GM23338 (cell line): ENCODE results near the gene HAP1. TPM values are rescaled to one million over a fixed set of nuclear protein-coding genes. Genes with fewer than 3 reads are reported as not detected.
"Not testable (repeated sequence)": the region's sequence is repeated elsewhere in the genome, so short reads cannot be mapped to it uniquely, and the experiment has no call there.

Source experiments
- ATAC-seq: fragments of 200-7000 bp; cut with Tn5 transposase; 3 replicates; pipeline ENCODE4 v1.9.1; 2020
- DNase-seq: peaks from one replicate; pipeline ENCODE4 v3.0.0-alpha.2; 2015; ENCODE audit warnings: low spot score
- H2AFZ ChIP-seq: fragments of 200-600 bp; sonication (generic); 2 replicates; pipeline ENCODE4 v1.8.0; 2016; ENCODE audit warnings: antibody characterized with exemption, mild to moderate bottlenecking, moderate library complexity
- H3F3A ChIP-seq: fragments of 200-600 bp; sonication (generic); replicated peaks from 2 replicates; pipeline ENCODE4 v1.8.0; 2017; ENCODE audit warnings: antibody characterized with exemption, mixed run types, low read depth
- H3K27ac ChIP-seq: fragments of 200-600 bp; sonication (generic); 2 replicates; pipeline ENCODE4 v1.6.1; 2016; ENCODE audit warnings: low read depth
- H3K27me3 ChIP-seq: fragments of 200-600 bp; sonication (generic); 2 replicates; pipeline ENCODE4 v1.8.0; 2016; ENCODE audit warnings: mild to moderate bottlenecking, mixed run types, moderate library complexity; ENCODE audit not compliant: insufficient read depth
- H3K36me3 ChIP-seq: fragments of 200-600 bp; sonication (generic); 2 replicates; pipeline ENCODE4 v1.8.0; 2016; ENCODE audit warnings: mild to moderate bottlenecking; ENCODE audit not compliant: insufficient read depth
- H3K4me1 ChIP-seq: fragments of 200-600 bp; sonication (generic); 2 replicates; pipeline ENCODE4 v1.8.0; 2016; ENCODE audit warnings: mild to moderate bottlenecking, moderate library complexity; ENCODE audit not compliant: insufficient read depth
- H3K4me2 ChIP-seq: fragments of 200-600 bp; sonication (generic); 2 replicates; pipeline ENCODE4 v1.7.1; 2017; ENCODE audit warnings: mixed run types
- H3K4me3 ChIP-seq: fragments of 200-600 bp; sonication (generic); 2 replicates; pipeline ENCODE4 v1.6.1; 2016; ENCODE audit warnings: mixed run types
- H3K79me2 ChIP-seq: fragments of 200-600 bp; sonication (generic); replicated peaks from 2 replicates; pipeline ENCODE4 v1.8.0; 2017; ENCODE audit warnings: mild to moderate bottlenecking; ENCODE audit not compliant: insufficient read depth
- H3K9me2 ChIP-seq: fragments of 200-600 bp; sonication (generic); 2 replicates; pipeline ENCODE4 v1.8.0; 2017; ENCODE audit not compliant: insufficient read depth
- H4K20me1 ChIP-seq: fragments of 200-600 bp; sonication (generic); replicated peaks from 2 replicates; pipeline ENCODE4 v1.8.0; 2017; ENCODE audit warnings: mild to moderate bottlenecking; ENCODE audit not compliant: insufficient read depth
- H3K27ac Mint-ChIP-seq: 2 replicates; pipeline ENCODE4 v1.8.0; 2020; ENCODE audit warnings: inconsistent platforms, mild to moderate bottlenecking, moderate library complexity, mixed read lengths
- H3K27me3 Mint-ChIP-seq: 3 replicates; pipeline ENCODE4 v1.8.0; 2022; ENCODE audit warnings: low read depth, mild to moderate bottlenecking, moderate library complexity, mixed read lengths, inconsistent platforms; ENCODE audit not compliant: insufficient read depth, poor library complexity
- H3K36me3 Mint-ChIP-seq: 3 replicates; pipeline ENCODE4 v1.8.0; 2021; ENCODE audit warnings: low read depth, mild to moderate bottlenecking, inconsistent platforms, moderate library complexity, mixed read lengths
- H3K4me1 Mint-ChIP-seq: 3 replicates; pipeline ENCODE4 v1.8.0; 2020; ENCODE audit warnings: mild to moderate bottlenecking, inconsistent platforms, mixed read lengths
- H3K4me3 Mint-ChIP-seq: 3 replicates; pipeline ENCODE4 v1.8.0; 2021; ENCODE audit warnings: moderate library complexity, mild to moderate bottlenecking, inconsistent platforms, mixed read lengths
- H3K9me3 Mint-ChIP-seq: 3 replicates; pipeline ENCODE4 v1.8.0; 2020; ENCODE audit warnings: moderate library complexity, mild to moderate bottlenecking, inconsistent platforms, mixed read lengths
- CREB1 ChIP-seq: fragments of 250-450 bp; sonication (Bioruptor Pico); IDR thresholded peaks from 2 replicates; pipeline ENCODE4 v1.5.0; 2020; ENCODE audit warnings: low read depth, mild to moderate bottlenecking, moderate library complexity
- EZH2 ChIP-seq: fragments of 200-600 bp; sonication (generic); IDR thresholded peaks from one replicate; pipeline ENCODE4 v1.8.0; 2017; ENCODE audit warnings: antibody characterized with exemption, mild to moderate bottlenecking, low read depth; ENCODE audit not compliant: unreplicated experiment
- JUNB ChIP-seq: IDR thresholded peaks from one replicate; pipeline ENCODE4 v1.6.1; 2016; ENCODE audit warnings: antibody characterized with exemption; ENCODE audit not compliant: unreplicated experiment
- NANOG ChIP-seq: IDR thresholded peaks from 2 replicates; pipeline ENCODE4 v1.6.1; 2016; ENCODE audit warnings: antibody characterized with exemption, borderline replicate concordance
- POLR2AphosphoS5 ChIP-seq: IDR thresholded peaks from 2 replicates; pipeline ENCODE4 v1.6.1; 2016; ENCODE audit warnings: antibody characterized with exemption, low read depth
- STAT1 ChIP-seq: IDR thresholded peaks from one replicate; pipeline ENCODE4 v1.6.1; 2016; ENCODE audit warnings: antibody characterized with exemption; ENCODE audit not compliant: unreplicated experiment
- ZNF114 ChIP-seq: fragments of 250-450 bp; sonication (Bioruptor Pico); IDR thresholded peaks from 2 replicates; pipeline ENCODE4 v1.5.0; 2020; ENCODE audit warnings: mild to moderate bottlenecking, moderate library complexity
- ZNF331 ChIP-seq: fragments of 250-450 bp; sonication (Bioruptor Pico); IDR thresholded peaks from 2 replicates; pipeline ENCODE4 v1.5.0; 2020; ENCODE audit warnings: low read depth, mild to moderate bottlenecking, moderate library complexity
- polyA plus RNA-seq: library from polyadenylated mRNA; unstranded; fragments of >200 nt; fragmentation: Nextera tagmentation; extraction: Ambion mirVana; gene quantifications from 2 replicates; pipeline ENCODE4 v1.2.1, GENCODE V29; 2016
- total RNA-seq: library from RNA; depleted of rRNA; stranded (reverse); fragments of >200 nt; shearing (Covaris generic); gene quantifications from 2 replicates; pipeline ENCODE4 v1.2.3, GENCODE V29; 2014
- TF ChIP-seq, protein P1 (sequence below), 2 experiments: fragments of 200-600 bp in 1 of 2; sonication (generic) in 1 of 2; conservative IDR thresholded peaks; 2 replicates each; pipeline versions ENCODE4 v1.5.1 to v1.6.1; 2016 to 2017; ENCODE audit warnings: antibody characterized with exemption in 2 of 2, low read depth in 2 of 2, mild to moderate bottlenecking in 2 of 2, moderate library complexity in 1 of 2
- TF ChIP-seq, protein P2 (sequence below): IDR thresholded peaks from 2 replicates; pipeline ENCODE4 v1.6.1; 2016; ENCODE audit warnings: antibody characterized with exemption

Gene HAP1
- total and polyA plus RNA-seq, 2 experiments from 2014 or later, result 1.6 to 2.2 TPM

DNA sequence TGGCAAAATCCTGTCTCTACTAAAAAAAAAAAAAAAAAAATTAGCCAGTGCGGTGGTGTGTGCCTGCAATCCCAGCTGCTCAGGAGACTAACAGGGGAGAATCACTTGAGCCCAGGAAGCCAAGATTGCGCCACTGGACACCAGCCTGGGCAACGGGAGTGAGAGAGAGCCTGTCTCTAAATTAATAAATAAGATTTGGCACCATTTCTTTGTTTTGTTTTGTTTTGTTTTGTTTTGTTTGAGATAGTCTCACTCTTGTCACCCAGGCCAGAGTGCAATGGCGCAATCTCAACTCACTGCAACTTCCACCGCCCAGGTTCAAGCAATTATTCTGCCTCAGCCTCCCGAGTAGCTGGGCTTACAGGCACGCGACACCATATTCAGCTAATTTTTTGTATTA is 31.7 kb downstream of the HAP1 start:
- no peak overlapping the region for H3K4me3 Mint-ChIP-seq
- no peak overlapping the region for H3K27ac Mint-ChIP-seq
- H3K36me3 Mint-ChIP-seq, result no peaks in the 10 kb centered on the region; the same call in 2 of the 3 replicates
- no peaks in the 10 kb centered on the region for H3K9me2 ChIP-seq
- peaks cover 29% of the 10 kb centered on the region for H3K27me3 Mint-ChIP-seq
- ATAC-seq, result no peak
- H3K79me2 ChIP-seq, result no peaks in the 10 kb centered on the region
- no peak overlapping the region for H3K4me3 ChIP-seq
- no peak for DNase-seq
- peaks cover 21% of the 10 kb centered on the region for H3K4me1 Mint-ChIP-seq
- H3K27ac ChIP-seq, result no peak overlapping the region
- no peak overlapping the region for H3K4me2 ChIP-seq
- peaks cover 45% of the 10 kb centered on the region for H3K27me3 ChIP-seq
- no peaks in the 10 kb centered on the region for H3K36me3 ChIP-seq
- H4K20me1 ChIP-seq, result no peaks in the 10 kb centered on the region; the same call in none of the 2 replicates
- H2AFZ ChIP-seq, result no peak overlapping the region
- H3K4me1 ChIP-seq, result peaks cover 15% of the 10 kb centered on the region
- TF ChIP-seq ZNF331 (no peak), JUNB (no peak), POLR2AphosphoS5 (no peak), EZH2 (no peak), ZNF114 (no peak), NANOG (no peak)
- peaks cover 4% of the 10 kb centered on the region for H3K9me3 Mint-ChIP-seq
- peaks cover 9% of the 10 kb centered on the region; the same call in 1 of the 2 replicates for H3F3A ChIP-seq

GRCh38 chr17:41700843-41701242 is 33.6 kb downstream of the HAP1 start:
- H3K9me2 ChIP-seq, H4K20me1 ChIP-seq, H2AFZ ChIP-seq, H3K36me3 ChIP-seq, H3K36me3 Mint-ChIP-seq, ATAC-seq, H3K4me3 ChIP-seq, H3K4me3 Mint-ChIP-seq, H3K4me2 ChIP-seq, DNase-seq, H3K9me3 Mint-ChIP-seq, H3K27ac ChIP-seq, H3K79me2 ChIP-seq, H3F3A ChIP-seq, H3K27ac Mint-ChIP-seq: not testable (repeated sequence)
- Mint-ChIP-seq H3K4me1 (peaks cover 14% of the 10 kb centered on the region), H3K27me3 (peaks cover 13% of the 10 kb centered on the region)
- Histone ChIP-seq H3K4me1 (peaks cover 13% of the 10 kb centered on the region), H3K27me3 (peaks cover 26% of the 10 kb centered on the region)

DNA sequence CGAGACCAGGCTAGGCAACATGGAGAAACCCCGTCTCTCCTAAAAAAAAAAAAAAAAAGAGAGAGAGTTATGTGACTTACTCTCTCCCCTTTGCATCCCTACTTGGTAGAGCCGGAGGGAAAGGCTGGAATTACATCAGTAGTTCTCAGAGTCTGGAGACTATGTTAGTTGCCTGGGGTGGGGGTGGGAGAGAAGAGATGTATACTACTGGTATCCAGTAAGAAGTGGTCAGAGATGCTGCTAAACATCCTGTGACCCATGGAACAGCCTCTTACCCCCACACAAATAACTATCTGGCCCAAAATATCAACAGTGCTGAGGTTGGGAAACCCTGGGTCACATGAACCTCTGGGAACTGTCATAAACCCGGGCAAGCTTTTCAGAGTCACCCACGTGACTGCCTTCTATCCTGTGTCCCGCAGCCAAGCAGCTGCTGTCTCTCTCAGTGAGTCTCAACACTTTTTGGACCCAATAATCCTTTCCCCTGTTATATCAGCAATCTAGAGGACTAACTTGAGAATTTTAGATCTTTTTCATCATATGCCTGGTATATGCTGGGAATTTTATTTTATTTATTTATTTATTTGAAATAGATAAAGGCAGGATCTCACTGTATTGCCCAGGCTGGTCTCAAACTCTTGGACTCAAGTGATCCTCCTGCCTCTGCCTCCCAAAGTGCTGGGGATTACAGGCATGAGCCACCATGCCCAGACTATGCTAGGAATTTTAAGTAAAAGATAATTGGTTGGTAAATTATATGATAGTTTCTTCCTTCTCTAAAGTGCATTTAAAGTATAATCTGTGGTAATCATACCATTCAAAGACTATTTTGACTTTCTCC is 37.1 kb downstream of the HAP1 start:
- Mint-ChIP-seq H3K4me3 (no peak overlapping the region), H3K27ac (no peak overlapping the region), H3K36me3 (peaks cover 20% of the 10 kb centered on the region), H3K27me3 (peaks cover 8% of the 10 kb centered on the region), H3K4me1 (peaks cover 5% of the 10 kb centered on the region; the same call in 2 of the 3 replicates), H3K9me3 (no peaks in the 10 kb centered on the region; the same call in 2 of the 3 replicates)
- H3K27ac ChIP-seq, result no peak overlapping the region
- DNase-seq, result no peak
- no peaks in the 10 kb centered on the region for H3K9me2 ChIP-seq
- ATAC-seq, result no peak
- H3F3A ChIP-seq, result peaks cover 29% of the 10 kb centered on the region
- peaks cover 14% of the 10 kb centered on the region; the same call in 1 of the 2 replicates for H3K36me3 ChIP-seq
- H2AFZ ChIP-seq, result no peak overlapping the region
- 0 out of 2 replicates have a peak, but pooled peaks cover 3% of the 10 kb centered on the region for H4K20me1 ChIP-seq
- H3K4me3 ChIP-seq, result no peak overlapping the region
- no peak overlapping the region for H3K4me2 ChIP-seq
- no peaks in the 10 kb centered on the region for H3K27me3 ChIP-seq
- no peaks in the 10 kb centered on the region for H3K4me1 ChIP-seq
- H3K79me2 ChIP-seq, result no peaks in the 10 kb centered on the region
- TF ChIP-seq, protein P1, sequence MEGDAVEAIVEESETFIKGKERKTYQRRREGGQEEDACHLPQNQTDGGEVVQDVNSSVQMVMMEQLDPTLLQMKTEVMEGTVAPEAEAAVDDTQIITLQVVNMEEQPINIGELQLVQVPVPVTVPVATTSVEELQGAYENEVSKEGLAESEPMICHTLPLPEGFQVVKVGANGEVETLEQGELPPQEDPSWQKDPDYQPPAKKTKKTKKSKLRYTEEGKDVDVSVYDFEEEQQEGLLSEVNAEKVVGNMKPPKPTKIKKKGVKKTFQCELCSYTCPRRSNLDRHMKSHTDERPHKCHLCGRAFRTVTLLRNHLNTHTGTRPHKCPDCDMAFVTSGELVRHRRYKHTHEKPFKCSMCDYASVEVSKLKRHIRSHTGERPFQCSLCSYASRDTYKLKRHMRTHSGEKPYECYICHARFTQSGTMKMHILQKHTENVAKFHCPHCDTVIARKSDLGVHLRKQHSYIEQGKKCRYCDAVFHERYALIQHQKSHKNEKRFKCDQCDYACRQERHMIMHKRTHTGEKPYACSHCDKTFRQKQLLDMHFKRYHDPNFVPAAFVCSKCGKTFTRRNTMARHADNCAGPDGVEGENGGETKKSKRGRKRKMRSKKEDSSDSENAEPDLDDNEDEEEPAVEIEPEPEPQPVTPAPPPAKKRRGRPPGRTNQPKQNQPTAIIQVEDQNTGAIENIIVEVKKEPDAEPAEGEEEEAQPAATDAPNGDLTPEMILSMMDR (conservative IDR thresholded peaks at IDR 0.05; ENCODE audit: low read depth in 2 of 2), result no peak
- TF ChIP-seq CREB1, result no peak
- no peak for TF ChIP-seq POLR2AphosphoS5
- TF ChIP-seq ZNF331, result no peak
- TF ChIP-seq JUNB, result no peak
- TF ChIP-seq ZNF114, result no peak
- TF ChIP-seq STAT1, result no peak
- TF ChIP-seq NANOG, result no peak
- TF ChIP-seq, protein P2, sequence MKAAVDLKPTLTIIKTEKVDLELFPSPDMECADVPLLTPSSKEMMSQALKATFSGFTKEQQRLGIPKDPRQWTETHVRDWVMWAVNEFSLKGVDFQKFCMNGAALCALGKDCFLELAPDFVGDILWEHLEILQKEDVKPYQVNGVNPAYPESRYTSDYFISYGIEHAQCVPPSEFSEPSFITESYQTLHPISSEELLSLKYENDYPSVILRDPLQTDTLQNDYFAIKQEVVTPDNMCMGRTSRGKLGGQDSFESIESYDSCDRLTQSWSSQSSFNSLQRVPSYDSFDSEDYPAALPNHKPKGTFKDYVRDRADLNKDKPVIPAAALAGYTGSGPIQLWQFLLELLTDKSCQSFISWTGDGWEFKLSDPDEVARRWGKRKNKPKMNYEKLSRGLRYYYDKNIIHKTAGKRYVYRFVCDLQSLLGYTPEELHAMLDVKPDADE, result no peak
